Measurements from ENCODE around the gene SDK1. TPM values are rescaled to one million over a fixed set of nuclear protein-coding genes. Genes with fewer than 3 reads are reported as not detected.

SDK1 gene
- total RNA-seq, 1 donor from 2014 or later, result 225 TPM

GRCh38 chr7:3649678-3650440 is 348.8 kb downstream of the SDK1 start:
- Mint-ChIP-seq H3K36me3 (ENCODE audit: unreplicated experiment) (peaks cover 27% of the 10 kb centered on the region), H3K9me3 (ENCODE audit: unreplicated experiment) (peaks cover 13% of the 10 kb centered on the region), H3K4me3 (ENCODE audit: unreplicated experiment) (no peak overlapping the region), H3K27ac (ENCODE audit: unreplicated experiment) (peak overlapping the region; percentile 15), H3K4me1 (ENCODE audit: low read depth, unreplicated experiment) (peaks cover 3% of the 10 kb centered on the region), H3K27me3 (ENCODE audit: unreplicated experiment) (peaks cover 5% of the 10 kb centered on the region)
- TF ChIP-seq, protein P1, sequence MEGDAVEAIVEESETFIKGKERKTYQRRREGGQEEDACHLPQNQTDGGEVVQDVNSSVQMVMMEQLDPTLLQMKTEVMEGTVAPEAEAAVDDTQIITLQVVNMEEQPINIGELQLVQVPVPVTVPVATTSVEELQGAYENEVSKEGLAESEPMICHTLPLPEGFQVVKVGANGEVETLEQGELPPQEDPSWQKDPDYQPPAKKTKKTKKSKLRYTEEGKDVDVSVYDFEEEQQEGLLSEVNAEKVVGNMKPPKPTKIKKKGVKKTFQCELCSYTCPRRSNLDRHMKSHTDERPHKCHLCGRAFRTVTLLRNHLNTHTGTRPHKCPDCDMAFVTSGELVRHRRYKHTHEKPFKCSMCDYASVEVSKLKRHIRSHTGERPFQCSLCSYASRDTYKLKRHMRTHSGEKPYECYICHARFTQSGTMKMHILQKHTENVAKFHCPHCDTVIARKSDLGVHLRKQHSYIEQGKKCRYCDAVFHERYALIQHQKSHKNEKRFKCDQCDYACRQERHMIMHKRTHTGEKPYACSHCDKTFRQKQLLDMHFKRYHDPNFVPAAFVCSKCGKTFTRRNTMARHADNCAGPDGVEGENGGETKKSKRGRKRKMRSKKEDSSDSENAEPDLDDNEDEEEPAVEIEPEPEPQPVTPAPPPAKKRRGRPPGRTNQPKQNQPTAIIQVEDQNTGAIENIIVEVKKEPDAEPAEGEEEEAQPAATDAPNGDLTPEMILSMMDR (IDR thresholded peaks at IDR 0.05; ENCODE audit: partially characterized antibody, unreplicated experiment), result no peak
- no peak for DNase-seq

DNA sequence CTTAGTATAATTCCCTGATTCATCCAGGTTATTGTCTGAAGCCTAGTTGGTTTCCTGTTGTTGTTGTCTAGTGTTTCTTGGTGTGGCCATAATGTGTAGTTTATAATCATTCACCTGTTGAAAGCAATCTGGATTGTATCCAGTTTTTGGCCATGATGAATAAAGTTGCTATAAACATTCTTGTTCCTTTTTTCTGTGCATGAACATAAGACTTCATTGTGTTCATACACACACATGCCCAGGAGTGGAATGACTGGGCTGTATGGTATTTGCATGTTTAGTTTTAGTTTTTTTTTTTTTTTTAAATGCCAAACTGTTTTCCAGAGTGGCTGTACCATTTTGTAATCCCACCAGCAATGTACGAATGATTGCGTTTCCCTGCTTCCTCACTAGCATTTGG is 349.8 kb downstream of the SDK1 start:
- Mint-ChIP-seq H3K27me3 (ENCODE audit: unreplicated experiment) (peaks cover 5% of the 10 kb centered on the region), H3K27ac (ENCODE audit: unreplicated experiment) (no peak overlapping the region), H3K4me3 (ENCODE audit: unreplicated experiment) (no peak overlapping the region), H3K9me3 (ENCODE audit: unreplicated experiment) (peaks cover 13% of the 10 kb centered on the region), H3K36me3 (ENCODE audit: unreplicated experiment) (peaks cover 27% of the 10 kb centered on the region), H3K4me1 (ENCODE audit: low read depth, unreplicated experiment) (peaks cover 3% of the 10 kb centered on the region)
- no peak for DNase-seq
- TF ChIP-seq, protein P1 (IDR thresholded peaks at IDR 0.05; ENCODE audit: partially characterized antibody, unreplicated experiment), result no peak

- TF ChIP-seq, protein P1 (IDR thresholded peaks at IDR 0.05; ENCODE audit: partially characterized antibody, unreplicated experiment), result no peak
- Mint-ChIP-seq H3K9me3 (ENCODE audit: unreplicated experiment) (peaks cover 18% of the 10 kb centered on the region), H3K36me3 (ENCODE audit: unreplicated experiment) (peaks cover 27% of the 10 kb centered on the region), H3K27me3 (ENCODE audit: unreplicated experiment) (peaks cover 12% of the 10 kb centered on the region), H3K27ac (ENCODE audit: unreplicated experiment) (no peak overlapping the region), H3K4me1 (ENCODE audit: low read depth, unreplicated experiment) (peaks cover 12% of the 10 kb centered on the region), H3K4me3 (ENCODE audit: unreplicated experiment) (no peak overlapping the region)
- DNase-seq, result no peak
These were observed 354.6 kb downstream of the SDK1 start for GRCh38 chr7:3655635-3656034.

- DNase-seq, result no peak
- Mint-ChIP-seq H3K9me3 (ENCODE audit: unreplicated experiment) (peaks cover 13% of the 10 kb centered on the region), H3K4me3 (ENCODE audit: unreplicated experiment) (peak overlapping the region; percentile 43), H3K36me3 (ENCODE audit: unreplicated experiment) (peaks cover 18% of the 10 kb centered on the region), H3K27me3 (ENCODE audit: unreplicated experiment) (peaks cover 12% of the 10 kb centered on the region), H3K27ac (ENCODE audit: unreplicated experiment) (peak overlapping the region; percentile 40), H3K4me1 (ENCODE audit: low read depth, unreplicated experiment) (peaks cover 14% of the 10 kb centered on the region)
- TF ChIP-seq, protein P1 (IDR thresholded peaks at IDR 0.05; ENCODE audit: partially characterized antibody, unreplicated experiment), result no peak
These were observed 356.2 kb downstream of the SDK1 start for GRCh38 chr7:3657206-3657605.

GRCh38 chr7:3668743-3669142 is 367.7 kb downstream of the SDK1 start:
- peaks cover 19% of the 10 kb centered on the region for H3K4me1 Mint-ChIP-seq (ENCODE audit: low read depth, unreplicated experiment)
- peaks cover 2% of the 10 kb centered on the region for H3K27me3 Mint-ChIP-seq (ENCODE audit: unreplicated experiment)
- TF ChIP-seq, protein P1 (IDR thresholded peaks at IDR 0.05; ENCODE audit: partially characterized antibody, unreplicated experiment), result no peak
- H3K27ac Mint-ChIP-seq (ENCODE audit: unreplicated experiment), result no peak overlapping the region
- H3K9me3 Mint-ChIP-seq (ENCODE audit: unreplicated experiment), result peaks cover 10% of the 10 kb centered on the region
- H3K4me3 Mint-ChIP-seq (ENCODE audit: unreplicated experiment), result no peak overlapping the region
- no peak for DNase-seq
- H3K36me3 Mint-ChIP-seq (ENCODE audit: unreplicated experiment), result no peaks in the 10 kb centered on the region
